Type B pancreatic cell (in vitro differentiated cells): ENCODE results near the gene EPX. TPM values are rescaled to one million over a fixed set of nuclear protein-coding genes. Genes with fewer than 3 reads are reported as not detected.

Source experiments
- DNase-seq: peaks from one replicate; pipeline ENCODE4 v3.0.0; 2021; ENCODE audit warnings: mixed read lengths; ENCODE audit not compliant: unreplicated experiment; ENCODE audit errors: extremely low spot score
- H3K27ac Mint-ChIP-seq: 2 replicates; pipeline ENCODE4 v1.8.0; 2021; ENCODE audit warnings: mild to moderate bottlenecking, mixed read lengths
- H3K27me3 Mint-ChIP-seq: 2 replicates; pipeline ENCODE4 v1.8.0; 2021; ENCODE audit warnings: mixed read lengths
- H3K36me3 Mint-ChIP-seq: 2 replicates; pipeline ENCODE4 v1.8.0; 2021; ENCODE audit warnings: mixed read lengths
- H3K4me1 Mint-ChIP-seq: one replicate; pipeline ENCODE4 v1.8.0; 2021; ENCODE audit warnings: mixed read lengths; ENCODE audit not compliant: unreplicated experiment
- H3K4me3 Mint-ChIP-seq: 2 replicates; pipeline ENCODE4 v1.8.0; 2021; ENCODE audit warnings: mild to moderate bottlenecking, mixed read lengths
- H3K9me3 Mint-ChIP-seq: 2 replicates; pipeline ENCODE4 v1.8.0; 2021; ENCODE audit warnings: mixed read lengths
- total RNA-seq: library from RNA; stranded (reverse); gene quantifications from 2 replicates; pipeline ENCODE4 v1.2.1, GENCODE V29; 2021; ENCODE audit warnings: low replicate concordance
- TF ChIP-seq, protein P1 (sequence below): fragments of 200-600 bp; sonication (generic); conservative IDR thresholded peaks from 2 replicates; pipeline ENCODE4 v1.5.0; 2021; ENCODE audit warnings: antibody characterized with exemption, mild to moderate bottlenecking

The EPX gene
- total RNA-seq, 1 donor from 2014 or later, result not detected

DNA sequence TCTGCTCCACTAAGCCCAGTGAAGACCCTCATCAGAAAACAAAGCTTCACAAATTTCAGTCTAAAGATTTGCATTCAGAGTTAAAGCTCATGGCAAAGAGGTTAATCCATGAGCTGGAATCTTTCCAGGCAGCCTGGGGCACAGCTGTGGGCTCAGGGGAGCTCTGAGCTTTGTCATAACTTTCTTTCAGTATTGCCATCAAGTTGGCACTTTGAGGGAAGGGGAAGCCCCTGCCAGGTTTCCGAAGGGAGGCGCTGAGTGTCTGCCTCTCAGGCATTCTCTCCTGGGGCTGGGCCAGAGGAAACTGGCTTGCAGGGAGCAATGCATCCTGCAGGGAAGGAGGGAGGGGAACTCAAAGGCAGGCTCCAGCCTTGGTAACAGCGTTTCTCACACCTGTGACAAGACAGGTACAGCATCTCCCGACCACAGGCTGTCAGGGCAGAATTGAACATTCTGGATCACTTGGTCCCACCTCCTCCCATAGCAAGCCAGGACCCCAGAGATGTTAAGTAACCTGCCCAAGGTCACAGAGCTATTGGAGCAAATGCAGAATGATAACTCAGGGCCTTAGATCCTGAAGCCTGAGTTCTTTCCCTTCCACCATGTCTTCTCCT lies 49.8 kb downstream of the EPX start:
- Mint-ChIP-seq H3K4me1 (no peaks in the 10 kb centered on the region), H3K9me3 (no peaks in the 10 kb centered on the region)
- DNase-seq, result no peak

DNA sequence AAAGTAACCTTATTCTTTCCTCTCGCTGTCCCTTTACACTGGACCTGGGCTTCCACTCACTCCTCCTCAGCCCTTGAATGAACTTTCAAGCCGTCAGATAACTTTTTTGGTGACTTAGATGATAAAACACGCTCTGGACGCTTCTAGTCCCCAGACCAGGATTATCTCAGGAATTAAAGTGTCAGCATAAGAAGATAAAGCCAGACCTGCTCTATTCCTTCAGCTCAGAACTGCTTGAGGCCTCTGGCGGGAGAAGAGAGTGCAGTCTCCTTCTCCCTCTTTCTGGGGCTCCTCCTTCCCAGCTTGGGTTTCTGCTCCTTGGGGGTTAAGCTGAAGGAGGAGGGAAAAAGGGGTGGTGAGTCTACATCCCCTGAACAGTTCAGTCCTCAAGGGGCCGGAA lies 52.4 kb downstream of the EPX start:
- no peak overlapping the region for H3K4me3 Mint-ChIP-seq
- no peaks in the 10 kb centered on the region for H3K36me3 Mint-ChIP-seq
- H3K9me3 Mint-ChIP-seq, result no peaks in the 10 kb centered on the region
- no peak for DNase-seq
- H3K27ac Mint-ChIP-seq, result no peak overlapping the region
- TF ChIP-seq, protein P1, sequence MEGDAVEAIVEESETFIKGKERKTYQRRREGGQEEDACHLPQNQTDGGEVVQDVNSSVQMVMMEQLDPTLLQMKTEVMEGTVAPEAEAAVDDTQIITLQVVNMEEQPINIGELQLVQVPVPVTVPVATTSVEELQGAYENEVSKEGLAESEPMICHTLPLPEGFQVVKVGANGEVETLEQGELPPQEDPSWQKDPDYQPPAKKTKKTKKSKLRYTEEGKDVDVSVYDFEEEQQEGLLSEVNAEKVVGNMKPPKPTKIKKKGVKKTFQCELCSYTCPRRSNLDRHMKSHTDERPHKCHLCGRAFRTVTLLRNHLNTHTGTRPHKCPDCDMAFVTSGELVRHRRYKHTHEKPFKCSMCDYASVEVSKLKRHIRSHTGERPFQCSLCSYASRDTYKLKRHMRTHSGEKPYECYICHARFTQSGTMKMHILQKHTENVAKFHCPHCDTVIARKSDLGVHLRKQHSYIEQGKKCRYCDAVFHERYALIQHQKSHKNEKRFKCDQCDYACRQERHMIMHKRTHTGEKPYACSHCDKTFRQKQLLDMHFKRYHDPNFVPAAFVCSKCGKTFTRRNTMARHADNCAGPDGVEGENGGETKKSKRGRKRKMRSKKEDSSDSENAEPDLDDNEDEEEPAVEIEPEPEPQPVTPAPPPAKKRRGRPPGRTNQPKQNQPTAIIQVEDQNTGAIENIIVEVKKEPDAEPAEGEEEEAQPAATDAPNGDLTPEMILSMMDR, result no peak
- no peaks in the 10 kb centered on the region for H3K4me1 Mint-ChIP-seq
- H3K27me3 Mint-ChIP-seq, result peaks cover 93% of the 10 kb centered on the region

More for the DNA sequence above, 49.8 kb downstream of the EPX start:
- Mint-ChIP-seq H3K27ac (no peak overlapping the region), H3K4me3 (no peak overlapping the region), H3K27me3 (peaks cover 96% of the 10 kb centered on the region), H3K36me3 (no peaks in the 10 kb centered on the region)
- TF ChIP-seq, protein P1, result no peak

DNA sequence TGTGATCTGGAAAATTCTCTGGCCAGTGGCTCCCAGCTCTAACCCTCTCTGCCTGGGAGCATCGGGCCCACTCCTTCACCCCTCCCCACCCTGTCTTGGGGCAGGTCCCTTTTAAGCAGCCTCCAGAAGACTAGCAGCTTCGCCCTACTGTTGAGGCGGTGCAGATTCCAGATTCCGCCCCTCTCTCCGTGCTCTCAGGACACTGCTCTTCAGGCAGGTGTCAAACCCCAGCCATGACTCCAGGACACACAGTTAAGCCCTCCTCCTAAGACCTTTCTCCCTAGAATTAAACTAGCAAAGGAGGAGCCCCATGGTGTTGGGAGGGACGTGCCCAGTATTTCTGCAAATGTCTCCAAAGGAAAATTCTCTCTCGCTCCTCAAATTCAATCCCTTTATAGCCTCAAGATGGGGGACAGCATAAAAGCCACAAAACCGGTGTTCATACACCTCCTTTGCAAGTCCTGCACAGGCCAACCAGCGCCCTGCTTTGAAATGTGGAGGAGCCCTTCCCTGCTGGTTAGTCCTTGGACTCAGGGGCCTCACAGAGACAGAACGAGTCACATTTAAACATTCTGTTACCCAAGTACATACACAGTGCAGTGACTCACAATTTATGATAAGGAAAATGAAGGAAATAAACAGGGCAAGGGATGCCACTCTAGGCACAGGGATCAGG lies 53.0 kb downstream of the EPX start:
- Mint-ChIP-seq H3K9me3 (no peaks in the 10 kb centered on the region), H3K36me3 (no peaks in the 10 kb centered on the region), H3K27ac (no peak overlapping the region), H3K4me1 (no peaks in the 10 kb centered on the region), H3K4me3 (no peak overlapping the region), H3K27me3 (peaks cover 93% of the 10 kb centered on the region)
- TF ChIP-seq, protein P1, result no peak
- no peak for DNase-seq

DNA sequence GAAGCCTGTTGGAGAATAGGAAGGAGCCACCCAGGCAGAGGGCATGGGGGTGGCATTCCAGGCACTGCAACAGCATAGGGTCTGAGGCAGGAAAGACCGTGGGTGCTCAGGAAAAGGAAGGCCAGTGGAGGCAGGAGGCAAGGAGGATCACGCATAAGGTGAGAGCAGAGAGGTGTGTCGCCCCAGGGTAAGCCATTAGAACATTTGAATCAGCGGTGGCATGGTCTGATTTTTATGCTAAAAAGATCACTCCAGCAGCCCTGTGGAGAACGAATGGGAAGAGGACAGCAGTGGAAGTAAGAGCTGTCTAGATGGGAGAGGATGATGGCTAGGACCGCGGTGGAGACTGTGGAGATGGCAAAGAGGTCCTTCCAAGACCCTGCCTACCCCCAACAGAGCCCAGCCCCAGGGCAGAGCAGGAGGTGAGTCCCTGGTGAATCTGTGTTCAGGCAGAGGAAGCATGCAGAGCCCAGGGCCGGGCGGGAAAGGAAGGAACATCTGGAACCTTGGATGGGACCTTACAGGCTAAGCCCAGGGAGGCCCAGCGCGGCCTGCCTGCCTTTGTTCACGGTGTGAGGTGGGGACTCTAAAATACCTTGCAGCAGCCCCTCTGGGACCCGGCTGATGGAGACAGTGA lies 53.7 kb downstream of the EPX start:
- Mint-ChIP-seq H3K27ac (no peak overlapping the region), H3K27me3 (peaks cover 93% of the 10 kb centered on the region), H3K9me3 (no peaks in the 10 kb centered on the region), H3K4me3 (no peak overlapping the region), H3K36me3 (no peaks in the 10 kb centered on the region), H3K4me1 (no peaks in the 10 kb centered on the region)
- TF ChIP-seq, protein P1, result no peak
- DNase-seq, result no peak

DNA sequence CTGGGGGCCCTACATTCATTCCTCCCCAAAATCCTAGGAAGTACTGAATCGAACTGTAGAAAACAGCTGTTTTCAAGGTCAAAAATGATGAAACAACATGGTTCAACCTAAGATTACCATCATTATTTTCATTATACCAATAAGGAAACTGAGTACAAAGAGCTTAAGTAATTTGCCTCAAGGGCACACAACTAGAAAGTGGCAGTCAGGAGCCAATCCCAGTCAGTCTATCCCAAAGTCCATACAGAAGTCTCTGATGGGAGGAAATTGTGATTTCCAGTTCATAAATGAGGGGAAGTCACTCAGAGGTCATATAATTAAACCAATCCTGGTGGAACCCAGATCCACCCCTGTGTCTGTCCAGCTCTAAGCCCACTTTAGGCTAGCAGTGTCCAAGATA lies 54.3 kb downstream of the EPX start:
- DNase-seq, result no peak
- TF ChIP-seq, protein P1, result no peak
- H3K27ac Mint-ChIP-seq, result no peak overlapping the region
- no peaks in the 10 kb centered on the region for H3K4me1 Mint-ChIP-seq
- H3K9me3 Mint-ChIP-seq, result no peaks in the 10 kb centered on the region
- H3K36me3 Mint-ChIP-seq, result no peaks in the 10 kb centered on the region
- no peak overlapping the region for H3K4me3 Mint-ChIP-seq
- H3K27me3 Mint-ChIP-seq, result peaks cover 93% of the 10 kb centered on the region
